Stomach (tissue), 4 donors: ENCODE measurements around the gene RPS3.
"Not testable (repeated sequence)": the region's sequence is repeated elsewhere in the genome, so short reads cannot be mapped to it uniquely, and the experiment has no call there.

Experiments used
- CTCF ChIP-seq, 7 experiments: fragments of 450-650 bp in 4 of 7; fragments of 200-600 bp in 3 of 7; sonication (generic) in 3 of 7; IDR thresholded peaks; one replicate each; pipeline ENCODE4 v1.5.1; 2016 to 2019; ENCODE audit warnings: antibody characterized with exemption in 7 of 7, control low read depth in 2 of 7, mild to moderate bottlenecking in 1 of 7
- EP300 ChIP-seq: sonication (generic); formaldehyde crosslinking; IDR thresholded peaks from one replicate; pipeline ENCODE4 v1.6.1; 2017; ENCODE audit warnings: antibody characterized with exemption
- POLR2A ChIP-seq, 4 donors: fragments of 450-650 bp; IDR thresholded peaks; one replicate each; pipeline ENCODE4 v1.6.1; 2016; ENCODE audit warnings: antibody characterized with exemption in 4 of 4, control low read depth in 2 of 4, mild to moderate bottlenecking in 1 of 4, moderate library complexity in 1 of 4

- not testable (repeated sequence) for TF ChIP-seq CTCF (IDR thresholded peaks at IDR 0.05); POLR2A (IDR thresholded peaks at IDR 0.05); EP300
Measured at GRCh38 chr11:75409971-75410370, 10.7 kb downstream of the RPS3 start.
